H9 (cell line): ENCODE data around the gene MIEF1. TPM values are rescaled to one million over a fixed set of nuclear protein-coding genes. Genes with fewer than 3 reads are reported as not detected.

Source experiments
- DNase-seq: peaks from one replicate; pipeline ENCODE4 v3.0.0-alpha.2; 2017
- H2AFZ ChIP-seq: one replicate; pipeline ENCODE4 v1.6.1; 2013; ENCODE audit warnings: mild to moderate bottlenecking, low read length, control low read depth, moderate library complexity
- H2AK5ac ChIP-seq: 2 replicates; pipeline ENCODE4 v1.6.1; 2013; ENCODE audit warnings: low read length, control low read depth, mixed read lengths; ENCODE audit not compliant: insufficient read length
- H2BK120ac ChIP-seq: one replicate; pipeline ENCODE4 v1.6.1; 2013; ENCODE audit warnings: low read depth, mild to moderate bottlenecking, low read length, control low read depth, inconsistent platforms; ENCODE audit not compliant: poor library complexity, severe bottlenecking
- H2BK12ac ChIP-seq: 2 replicates; pipeline ENCODE4 v1.6.1; 2013; ENCODE audit warnings: low read length, control low read depth, mixed read lengths, low read depth; ENCODE audit not compliant: insufficient read length
- H2BK15ac ChIP-seq: 2 replicates; pipeline ENCODE4 v1.6.1; 2013; ENCODE audit warnings: low read depth, low read length, control low read depth
- H2BK20ac ChIP-seq: one replicate; pipeline ENCODE4 v1.6.1; 2013; ENCODE audit warnings: low read depth, mild to moderate bottlenecking, low read length, control low read depth, inconsistent platforms; ENCODE audit not compliant: poor library complexity, severe bottlenecking
- H2BK5ac ChIP-seq: 2 replicates; pipeline ENCODE4 v1.6.1; 2013; ENCODE audit warnings: low read length, control low read depth, mixed read lengths; ENCODE audit not compliant: insufficient read length
- H3K14ac ChIP-seq: 2 replicates; pipeline ENCODE4 v1.6.1; 2013; ENCODE audit warnings: low read length, control low read depth; ENCODE audit not compliant: insufficient read depth
- H3K18ac ChIP-seq: 2 replicates; pipeline ENCODE4 v1.6.1; 2013; ENCODE audit warnings: low read depth, mild to moderate bottlenecking, mixed read lengths, low read length, control low read depth; ENCODE audit not compliant: insufficient read length
- H3K23ac ChIP-seq: 2 replicates; pipeline ENCODE4 v1.6.1; 2013; ENCODE audit warnings: low read length, control low read depth, mixed read lengths, low read depth; ENCODE audit not compliant: insufficient read length
- H3K23me2 ChIP-seq: 2 replicates; pipeline ENCODE4 v1.6.1; 2013; ENCODE audit warnings: low read depth, mild to moderate bottlenecking, mixed read lengths, low read length, control low read depth; ENCODE audit not compliant: insufficient read length, poor library complexity, severe bottlenecking
- H3K27ac ChIP-seq: 2 replicates; pipeline ENCODE4 v1.5.1; 2013; ENCODE audit warnings: low read length, control low read depth, mixed read lengths, low read depth; ENCODE audit not compliant: insufficient read length
- H3K27me3 ChIP-seq: 2 replicates; pipeline ENCODE4 v1.6.1; 2013; ENCODE audit warnings: low read length, control low read depth, inconsistent platforms; ENCODE audit not compliant: insufficient read depth
- H3K4ac ChIP-seq: 2 replicates; pipeline ENCODE4 v1.6.1; 2013; ENCODE audit warnings: low read depth, mild to moderate bottlenecking, control low read depth, inconsistent platforms, low read length, moderate library complexity
- H3K4me1 ChIP-seq: 2 replicates; pipeline ENCODE4 v1.6.1; 2013; ENCODE audit warnings: low read length, control low read depth, inconsistent platforms; ENCODE audit not compliant: insufficient read depth
- H3K4me2 ChIP-seq: 2 replicates; pipeline ENCODE4 v1.6.1; 2013; ENCODE audit warnings: low read length, control low read depth, mixed read lengths; ENCODE audit not compliant: insufficient read length, insufficient read depth
- H3K56ac ChIP-seq: 2 replicates; pipeline ENCODE4 v1.6.1; 2013; ENCODE audit warnings: low read depth, mild to moderate bottlenecking, mixed read lengths, low read length, control low read depth; ENCODE audit not compliant: insufficient read length
- H3K79me1 ChIP-seq: 2 replicates; pipeline ENCODE4 v1.6.1; 2013; ENCODE audit warnings: low read depth, mild to moderate bottlenecking, moderate library complexity, low read length, control low read depth, inconsistent platforms; ENCODE audit not compliant: insufficient read depth, poor library complexity, severe bottlenecking
- H3K79me2 ChIP-seq: 2 replicates; pipeline ENCODE4 v1.6.1; 2013; ENCODE audit warnings: low read length, control low read depth, inconsistent platforms; ENCODE audit not compliant: insufficient read depth
- H3K9ac ChIP-seq: 2 replicates; pipeline ENCODE4 v1.6.1; 2013; ENCODE audit warnings: low read length, control low read depth, mixed read lengths; ENCODE audit not compliant: insufficient read length; ENCODE audit errors: extremely low read depth
- H3K9me3 ChIP-seq: one replicate; pipeline ENCODE4 v1.6.1; 2013; ENCODE audit warnings: low read depth, low read length, inconsistent platforms; ENCODE audit not compliant: control insufficient read depth
- H3T11ph ChIP-seq: one replicate; pipeline ENCODE4 v1.6.1; 2013; ENCODE audit warnings: mild to moderate bottlenecking, low read length, control low read depth, inconsistent platforms
- H4K20me1 ChIP-seq: one replicate; pipeline ENCODE4 v1.6.1; 2013; ENCODE audit not compliant: control insufficient read depth, insufficient read length, insufficient read depth
- H4K5ac ChIP-seq: 2 replicates; pipeline ENCODE4 v1.6.1; 2013; ENCODE audit warnings: low read depth, mild to moderate bottlenecking, mixed read lengths, low read length, control low read depth; ENCODE audit not compliant: insufficient read length
- H4K8ac ChIP-seq: replicated peaks from 2 replicates; pipeline ENCODE4 v1.6.1; 2013; ENCODE audit warnings: low read length, control low read depth, mixed read lengths, low read depth; ENCODE audit not compliant: insufficient read length
- H4K91ac ChIP-seq: 2 replicates; pipeline ENCODE4 v1.6.1; 2013; ENCODE audit warnings: low read depth, mild to moderate bottlenecking, moderate library complexity, mixed read lengths, low read length, control low read depth; ENCODE audit not compliant: insufficient read length
- H3K27ac Mint-ChIP-seq, 3 experiments: 2 replicates in 2 of 3; 3 replicates in 1 of 3; pipeline ENCODE4 v1.8.0; 2020 to 2021; ENCODE audit warnings: mixed read lengths in 3 of 3, mild to moderate bottlenecking in 1 of 3, moderate library complexity in 1 of 3
- H3K27me3 Mint-ChIP-seq: 2 replicates; pipeline ENCODE4 v1.8.0; 2021; ENCODE audit warnings: low read depth, mild to moderate bottlenecking, moderate library complexity, mixed read lengths
- H3K36me3 Mint-ChIP-seq, 3 experiments: 2 replicates in 2 of 3; 3 replicates in 1 of 3; pipeline ENCODE4 v1.8.0; 2020 to 2021; ENCODE audit warnings: low read depth in 3 of 3, mixed read lengths in 3 of 3; ENCODE audit not compliant: insufficient read depth in 1 of 3
- H3K4me1 Mint-ChIP-seq, 2 experiments: 2 replicates each; pipeline ENCODE4 v1.8.0; 2020; ENCODE audit warnings: mixed read lengths in 2 of 2
- H3K4me3 Mint-ChIP-seq, 2 experiments: 2 replicates in 1 of 2; 3 replicates in 1 of 2; pipeline ENCODE4 v1.8.0; 2020 to 2021; ENCODE audit warnings: mild to moderate bottlenecking in 2 of 2, mixed read lengths in 2 of 2, moderate library complexity in 1 of 2
- H3K9me3 Mint-ChIP-seq, 2 experiments: 2 replicates in 1 of 2; 3 replicates in 1 of 2; pipeline ENCODE4 v1.8.0; 2020; ENCODE audit warnings: mild to moderate bottlenecking in 2 of 2, mixed read lengths in 2 of 2, moderate library complexity in 1 of 2
- WGBS: extraction: QIAGEN DNeasy Blood & Tissue Kit; methylation state at CpG from one replicate; pipeline ENCODE4 v1.1.7; 2013; ENCODE audit warnings: missing lambda C conversion rate, low lambda C conversion rate, mixed read lengths; ENCODE audit not compliant: insufficient read length; ENCODE audit errors: extremely low coverage; 5-methylcytosine and 5-hydroxymethylcytosine counted together
- total RNA-seq: library from RNA; stranded (reverse); gene quantifications from 2 replicates; pipeline ENCODE4 v1.2.1, GENCODE V29; 2021
- TF ChIP-seq, protein P1 (sequence below): fragments of 200-600 bp; sonication (generic); conservative IDR thresholded peaks from 3 replicates; pipeline ENCODE4 v1.8.0; 2021; ENCODE audit warnings: antibody characterized with exemption, mild to moderate bottlenecking

Gene MIEF1
- total RNA-seq, 1 experiment from 2014 or later: 32.6 TPM

DNA sequence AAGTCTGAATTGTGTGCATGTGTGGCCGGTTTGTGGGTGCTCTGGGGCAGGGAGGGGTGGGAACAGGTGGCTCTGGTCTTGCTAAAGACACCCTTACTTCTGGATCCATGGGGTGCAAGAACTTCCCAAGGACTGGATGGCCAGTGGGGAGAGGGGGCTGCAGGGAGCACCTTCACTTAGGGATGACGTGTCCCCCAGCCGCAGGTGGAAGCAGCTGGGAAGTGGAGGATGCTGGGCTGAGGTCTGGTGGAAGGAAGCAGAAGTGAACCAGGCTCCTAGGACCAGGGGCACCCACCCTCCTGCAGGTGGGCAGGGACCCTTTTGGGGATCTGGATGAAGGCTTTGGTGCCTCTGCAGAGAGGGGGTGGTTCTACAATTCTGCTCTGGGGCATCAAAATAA is 9.9 kb upstream of the MIEF1 start:
- no peak overlapping the region for H4K8ac ChIP-seq
- Mint-ChIP-seq H3K27ac (no peak overlapping the region), H3K9me3 (peaks cover 0 to 3% of the 10 kb centered on the region in 2 experiments; a peak in 1 of 5 replicates), H3K4me3 (no peak overlapping the region), H3K4me1 (peaks cover 6 to 15% of the 10 kb centered on the region in 2 experiments), H3K36me3 (peaks cover 0 to 6% (median 4%) of the 10 kb centered on the region in 3 experiments; a peak in 3 of 7 replicates), H3K27me3 (peaks cover 54% of the 10 kb centered on the region)
- no peak overlapping the region for H3K23ac ChIP-seq
- no peak overlapping the region for H2BK120ac ChIP-seq
- no peak overlapping the region for H2BK20ac ChIP-seq
- no peaks in the 10 kb centered on the region for H3K23me2 ChIP-seq
- TF ChIP-seq, protein P1, sequence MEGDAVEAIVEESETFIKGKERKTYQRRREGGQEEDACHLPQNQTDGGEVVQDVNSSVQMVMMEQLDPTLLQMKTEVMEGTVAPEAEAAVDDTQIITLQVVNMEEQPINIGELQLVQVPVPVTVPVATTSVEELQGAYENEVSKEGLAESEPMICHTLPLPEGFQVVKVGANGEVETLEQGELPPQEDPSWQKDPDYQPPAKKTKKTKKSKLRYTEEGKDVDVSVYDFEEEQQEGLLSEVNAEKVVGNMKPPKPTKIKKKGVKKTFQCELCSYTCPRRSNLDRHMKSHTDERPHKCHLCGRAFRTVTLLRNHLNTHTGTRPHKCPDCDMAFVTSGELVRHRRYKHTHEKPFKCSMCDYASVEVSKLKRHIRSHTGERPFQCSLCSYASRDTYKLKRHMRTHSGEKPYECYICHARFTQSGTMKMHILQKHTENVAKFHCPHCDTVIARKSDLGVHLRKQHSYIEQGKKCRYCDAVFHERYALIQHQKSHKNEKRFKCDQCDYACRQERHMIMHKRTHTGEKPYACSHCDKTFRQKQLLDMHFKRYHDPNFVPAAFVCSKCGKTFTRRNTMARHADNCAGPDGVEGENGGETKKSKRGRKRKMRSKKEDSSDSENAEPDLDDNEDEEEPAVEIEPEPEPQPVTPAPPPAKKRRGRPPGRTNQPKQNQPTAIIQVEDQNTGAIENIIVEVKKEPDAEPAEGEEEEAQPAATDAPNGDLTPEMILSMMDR: no peak
- no peak overlapping the region for H4K5ac ChIP-seq
- H3K27ac ChIP-seq: no peak overlapping the region
- H3T11ph ChIP-seq: no peak overlapping the region
- no peaks in the 10 kb centered on the region for H3K9me3 ChIP-seq
- DNase-seq: no peak
- H3K4me1 ChIP-seq: no peaks in the 10 kb centered on the region
- no peak overlapping the region for H3K18ac ChIP-seq
- H3K27me3 ChIP-seq: peaks cover under 1% of the 10 kb centered on the region; the same call in 1 of the 2 replicates
- H2AK5ac ChIP-seq: no peak overlapping the region
- no peak overlapping the region for H3K14ac ChIP-seq
- no peak overlapping the region for H4K91ac ChIP-seq
- no peak overlapping the region for H2BK15ac ChIP-seq
- no peaks in the 10 kb centered on the region for H4K20me1 ChIP-seq
- H3K79me1 ChIP-seq: no peaks in the 10 kb centered on the region
- no peak overlapping the region for H3K4me2 ChIP-seq
- no peak overlapping the region for H3K9ac ChIP-seq
- WGBS: no CpG with 5 or more reads among the region's 3 CpGs
- no peak overlapping the region for H2BK12ac ChIP-seq
- no peak overlapping the region for H3K56ac ChIP-seq
- no peak overlapping the region for H2AFZ ChIP-seq
- H2BK5ac ChIP-seq: no peak overlapping the region
- H3K79me2 ChIP-seq: no peaks in the 10 kb centered on the region
- no peak overlapping the region for H3K4ac ChIP-seq
